SK-N-MC (cell line): ENCODE results near the gene POLDIP2.

Source experiments
- EZH2 ChIP-seq: fragments of 200-600 bp; sonication (generic); IDR thresholded peaks from one replicate; pipeline ENCODE4 v1.6.1; 2017; ENCODE audit warnings: antibody characterized with exemption
- FOXP2 ChIP-seq: optimal IDR thresholded peaks from 2 replicates; pipeline ENCODE3; 2011; ENCODE audit warnings: mild to moderate bottlenecking, moderate library complexity; ENCODE audit not compliant: insufficient read depth; ENCODE audit errors: extremely low read length, control extremely low read depth
- POLR2AphosphoS5 ChIP-seq: IDR thresholded peaks from 2 replicates; pipeline ENCODE4 v1.6.1; 2012; ENCODE audit warnings: mild to moderate bottlenecking, low read depth, low read length, borderline replicate concordance

DNA sequence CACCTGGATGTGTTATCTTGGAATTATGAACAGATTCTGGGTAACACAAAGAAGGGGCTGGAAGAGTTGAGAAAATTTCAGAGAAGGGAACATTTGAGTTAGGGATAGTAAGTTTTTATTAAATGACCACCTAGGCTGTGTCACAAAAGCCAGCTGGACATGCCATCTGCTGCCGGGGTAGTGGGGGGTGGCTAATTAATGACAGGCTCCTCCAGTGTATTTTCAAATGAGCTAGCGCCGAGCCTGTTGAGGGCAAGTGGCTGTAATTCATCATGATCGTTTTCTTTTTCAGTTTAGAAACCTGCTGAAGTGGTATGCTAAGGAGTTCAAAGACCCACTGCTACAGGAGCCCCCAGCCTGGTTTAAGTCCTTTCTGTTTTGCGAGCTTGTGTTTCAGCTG lies 32.1 kb downstream of the POLDIP2 start:
- TF ChIP-seq EZH2 (no peak), POLR2AphosphoS5 (no peak), FOXP2 (no peak)
